H9 (cell line): ENCODE data around the gene VILL. TPM values are rescaled to one million over a fixed set of nuclear protein-coding genes. Genes with fewer than 3 reads are reported as not detected.

Experiments
- DNase-seq: peaks from one replicate; pipeline ENCODE4 v3.0.0-alpha.2; 2017
- H2AFZ ChIP-seq: one replicate; pipeline ENCODE4 v1.6.1; 2013; ENCODE audit warnings: mild to moderate bottlenecking, low read length, control low read depth, moderate library complexity
- H2AK5ac ChIP-seq: 2 replicates; pipeline ENCODE4 v1.6.1; 2013; ENCODE audit warnings: low read length, control low read depth, mixed read lengths; ENCODE audit not compliant: insufficient read length
- H2BK120ac ChIP-seq: one replicate; pipeline ENCODE4 v1.6.1; 2013; ENCODE audit warnings: low read depth, mild to moderate bottlenecking, low read length, control low read depth, inconsistent platforms; ENCODE audit not compliant: poor library complexity, severe bottlenecking
- H2BK12ac ChIP-seq: 2 replicates; pipeline ENCODE4 v1.6.1; 2013; ENCODE audit warnings: low read length, control low read depth, mixed read lengths, low read depth; ENCODE audit not compliant: insufficient read length
- H2BK15ac ChIP-seq: 2 replicates; pipeline ENCODE4 v1.6.1; 2013; ENCODE audit warnings: low read depth, low read length, control low read depth
- H2BK20ac ChIP-seq: one replicate; pipeline ENCODE4 v1.6.1; 2013; ENCODE audit warnings: low read depth, mild to moderate bottlenecking, low read length, control low read depth, inconsistent platforms; ENCODE audit not compliant: poor library complexity, severe bottlenecking
- H2BK5ac ChIP-seq: 2 replicates; pipeline ENCODE4 v1.6.1; 2013; ENCODE audit warnings: low read length, control low read depth, mixed read lengths; ENCODE audit not compliant: insufficient read length
- H3K14ac ChIP-seq: 2 replicates; pipeline ENCODE4 v1.6.1; 2013; ENCODE audit warnings: low read length, control low read depth; ENCODE audit not compliant: insufficient read depth
- H3K18ac ChIP-seq: 2 replicates; pipeline ENCODE4 v1.6.1; 2013; ENCODE audit warnings: low read depth, mild to moderate bottlenecking, mixed read lengths, low read length, control low read depth; ENCODE audit not compliant: insufficient read length
- H3K23ac ChIP-seq: 2 replicates; pipeline ENCODE4 v1.6.1; 2013; ENCODE audit warnings: low read length, control low read depth, mixed read lengths, low read depth; ENCODE audit not compliant: insufficient read length
- H3K23me2 ChIP-seq: 2 replicates; pipeline ENCODE4 v1.6.1; 2013; ENCODE audit warnings: low read depth, mild to moderate bottlenecking, mixed read lengths, low read length, control low read depth; ENCODE audit not compliant: insufficient read length, poor library complexity, severe bottlenecking
- H3K27ac ChIP-seq: 2 replicates; pipeline ENCODE4 v1.5.1; 2013; ENCODE audit warnings: low read length, control low read depth, mixed read lengths, low read depth; ENCODE audit not compliant: insufficient read length
- H3K27me3 ChIP-seq: 2 replicates; pipeline ENCODE4 v1.6.1; 2013; ENCODE audit warnings: low read length, control low read depth, inconsistent platforms; ENCODE audit not compliant: insufficient read depth
- H3K4ac ChIP-seq: 2 replicates; pipeline ENCODE4 v1.6.1; 2013; ENCODE audit warnings: low read depth, mild to moderate bottlenecking, control low read depth, inconsistent platforms, low read length, moderate library complexity
- H3K4me1 ChIP-seq: 2 replicates; pipeline ENCODE4 v1.6.1; 2013; ENCODE audit warnings: low read length, control low read depth, inconsistent platforms; ENCODE audit not compliant: insufficient read depth
- H3K4me2 ChIP-seq: 2 replicates; pipeline ENCODE4 v1.6.1; 2013; ENCODE audit warnings: low read length, control low read depth, mixed read lengths; ENCODE audit not compliant: insufficient read length, insufficient read depth
- H3K56ac ChIP-seq: 2 replicates; pipeline ENCODE4 v1.6.1; 2013; ENCODE audit warnings: low read depth, mild to moderate bottlenecking, mixed read lengths, low read length, control low read depth; ENCODE audit not compliant: insufficient read length
- H3K79me1 ChIP-seq: 2 replicates; pipeline ENCODE4 v1.6.1; 2013; ENCODE audit warnings: low read depth, mild to moderate bottlenecking, moderate library complexity, low read length, control low read depth, inconsistent platforms; ENCODE audit not compliant: insufficient read depth, poor library complexity, severe bottlenecking
- H3K79me2 ChIP-seq: 2 replicates; pipeline ENCODE4 v1.6.1; 2013; ENCODE audit warnings: low read length, control low read depth, inconsistent platforms; ENCODE audit not compliant: insufficient read depth
- H3K9ac ChIP-seq: 2 replicates; pipeline ENCODE4 v1.6.1; 2013; ENCODE audit warnings: low read length, control low read depth, mixed read lengths; ENCODE audit not compliant: insufficient read length; ENCODE audit errors: extremely low read depth
- H3K9me3 ChIP-seq: one replicate; pipeline ENCODE4 v1.6.1; 2013; ENCODE audit warnings: low read depth, low read length, inconsistent platforms; ENCODE audit not compliant: control insufficient read depth
- H3T11ph ChIP-seq: one replicate; pipeline ENCODE4 v1.6.1; 2013; ENCODE audit warnings: mild to moderate bottlenecking, low read length, control low read depth, inconsistent platforms
- H4K20me1 ChIP-seq: one replicate; pipeline ENCODE4 v1.6.1; 2013; ENCODE audit not compliant: control insufficient read depth, insufficient read length, insufficient read depth
- H4K5ac ChIP-seq: 2 replicates; pipeline ENCODE4 v1.6.1; 2013; ENCODE audit warnings: low read depth, mild to moderate bottlenecking, mixed read lengths, low read length, control low read depth; ENCODE audit not compliant: insufficient read length
- H4K8ac ChIP-seq: replicated peaks from 2 replicates; pipeline ENCODE4 v1.6.1; 2013; ENCODE audit warnings: low read length, control low read depth, mixed read lengths, low read depth; ENCODE audit not compliant: insufficient read length
- H4K91ac ChIP-seq: 2 replicates; pipeline ENCODE4 v1.6.1; 2013; ENCODE audit warnings: low read depth, mild to moderate bottlenecking, moderate library complexity, mixed read lengths, low read length, control low read depth; ENCODE audit not compliant: insufficient read length
- H3K27ac Mint-ChIP-seq, 3 experiments: 2 replicates in 2 of 3; 3 replicates in 1 of 3; pipeline ENCODE4 v1.8.0; 2020 to 2021; ENCODE audit warnings: mixed read lengths in 3 of 3, mild to moderate bottlenecking in 1 of 3, moderate library complexity in 1 of 3
- H3K27me3 Mint-ChIP-seq: 2 replicates; pipeline ENCODE4 v1.8.0; 2021; ENCODE audit warnings: low read depth, mild to moderate bottlenecking, moderate library complexity, mixed read lengths
- H3K36me3 Mint-ChIP-seq, 3 experiments: 2 replicates in 2 of 3; 3 replicates in 1 of 3; pipeline ENCODE4 v1.8.0; 2020 to 2021; ENCODE audit warnings: low read depth in 3 of 3, mixed read lengths in 3 of 3; ENCODE audit not compliant: insufficient read depth in 1 of 3
- H3K4me1 Mint-ChIP-seq, 2 experiments: 2 replicates each; pipeline ENCODE4 v1.8.0; 2020; ENCODE audit warnings: mixed read lengths in 2 of 2
- H3K4me3 Mint-ChIP-seq, 2 experiments: 2 replicates in 1 of 2; 3 replicates in 1 of 2; pipeline ENCODE4 v1.8.0; 2020 to 2021; ENCODE audit warnings: mild to moderate bottlenecking in 2 of 2, mixed read lengths in 2 of 2, moderate library complexity in 1 of 2
- H3K9me3 Mint-ChIP-seq, 2 experiments: 2 replicates in 1 of 2; 3 replicates in 1 of 2; pipeline ENCODE4 v1.8.0; 2020; ENCODE audit warnings: mild to moderate bottlenecking in 2 of 2, mixed read lengths in 2 of 2, moderate library complexity in 1 of 2
- WGBS: extraction: QIAGEN DNeasy Blood & Tissue Kit; methylation state at CpG from one replicate; pipeline ENCODE4 v1.1.7; 2013; ENCODE audit warnings: missing lambda C conversion rate, low lambda C conversion rate, mixed read lengths; ENCODE audit not compliant: insufficient read length; ENCODE audit errors: extremely low coverage; 5-methylcytosine and 5-hydroxymethylcytosine counted together
- total RNA-seq: library from RNA; stranded (reverse); gene quantifications from 2 replicates; pipeline ENCODE4 v1.2.1, GENCODE V29; 2021
- TF ChIP-seq, protein P1 (sequence below): fragments of 200-600 bp; sonication (generic); conservative IDR thresholded peaks from 3 replicates; pipeline ENCODE4 v1.8.0; 2021; ENCODE audit warnings: antibody characterized with exemption, mild to moderate bottlenecking

VILL gene
- total RNA-seq, 1 experiment from 2014 or later, result 3.2 TPM

DNA sequence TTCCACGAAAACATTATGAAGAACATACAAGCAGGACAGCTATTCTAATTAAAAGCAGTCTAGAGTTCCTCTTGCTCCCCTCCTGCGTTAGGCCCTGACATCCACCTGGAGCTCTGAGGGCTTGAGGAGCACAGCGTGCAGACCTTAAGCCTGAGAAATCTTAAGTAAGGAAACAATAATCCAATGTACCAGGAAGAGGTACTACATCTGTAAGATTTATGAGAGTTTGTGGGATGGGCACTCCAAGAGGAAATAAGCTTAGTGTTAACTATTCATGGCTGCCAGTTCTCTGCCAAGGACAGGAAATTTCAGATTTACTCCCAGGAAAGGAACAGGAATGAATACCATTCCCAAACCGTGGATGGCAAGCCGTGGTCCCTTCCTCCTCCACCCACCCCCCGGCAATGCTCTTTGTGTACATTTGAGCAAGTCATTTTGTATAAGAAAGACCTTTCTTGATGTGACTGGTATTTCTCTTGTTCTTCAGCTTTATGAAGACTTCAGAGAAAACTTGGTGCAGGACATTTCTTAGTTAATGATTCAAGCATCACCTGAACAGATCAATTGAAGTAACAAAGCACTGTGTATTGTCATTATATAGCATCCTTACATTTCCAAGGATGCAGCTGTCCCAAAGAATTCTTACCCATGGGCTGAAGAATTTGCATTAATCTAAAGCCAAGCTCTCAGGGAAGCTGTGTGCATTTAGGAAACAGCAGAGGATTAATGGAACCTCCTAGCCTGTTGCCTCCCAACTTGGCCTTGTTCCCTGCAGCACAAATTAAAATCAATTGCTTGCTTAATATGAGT is 28.8 kb upstream of the VILL start:
- WGBS, result no CpG with 5 or more reads among the region's 6 CpGs
- H3K4me1 ChIP-seq, result peaks cover 19% of the 10 kb centered on the region
- peak overlapping the region; percentile 7 for H3K4me2 ChIP-seq

More for the DNA sequence above, 28.8 kb upstream of the VILL start:
- no peaks in the 10 kb centered on the region for H3K79me1 ChIP-seq
- H3K23ac ChIP-seq, result no peak overlapping the region
- H3K9ac ChIP-seq, result no peak overlapping the region
- H3K36me3 Mint-ChIP-seq, result peaks cover 0 to 8% (median 2%) of the 10 kb centered on the region in 3 experiments; a peak in 4 of 7 replicates
- H3K79me2 ChIP-seq, result no peaks in the 10 kb centered on the region
- H3K23me2 ChIP-seq, result no peaks in the 10 kb centered on the region
- no peak overlapping the region for H3K14ac ChIP-seq
- no peaks in the 10 kb centered on the region for H4K20me1 ChIP-seq
- H4K91ac ChIP-seq, result no peak overlapping the region
- no peak overlapping the region for H2BK120ac ChIP-seq
- no peaks in the 10 kb centered on the region for H3K27me3 ChIP-seq
- peak overlapping the region; percentile 53 to 96 (median 93) for H3K27ac Mint-ChIP-seq
- no peaks in the 10 kb centered on the region for H3K27me3 Mint-ChIP-seq
- no peak overlapping the region for H2BK20ac ChIP-seq
- no peak overlapping the region for H4K8ac ChIP-seq
- H3K9me3 Mint-ChIP-seq, result no peaks in the 10 kb centered on the region
- H2AFZ ChIP-seq, result no peak overlapping the region
- peaks cover 30 to 31% of the 10 kb centered on the region in 2 experiments for H3K4me1 Mint-ChIP-seq
- H3K4me3 Mint-ChIP-seq, result peak overlapping the region in 1 of 2 experiments; percentile 17; a peak in 2 of 5 replicates
- no peak overlapping the region for H2BK5ac ChIP-seq
- H3K18ac ChIP-seq, result no peak overlapping the region
- H3K9me3 ChIP-seq, result no peaks in the 10 kb centered on the region
- H3K4ac ChIP-seq, result no peak overlapping the region
- H3K56ac ChIP-seq, result no peak overlapping the region
- no peak overlapping the region for H2AK5ac ChIP-seq
- no peak overlapping the region for H4K5ac ChIP-seq
- no peak overlapping the region for H2BK15ac ChIP-seq
- no peak overlapping the region for H2BK12ac ChIP-seq
- H3K27ac ChIP-seq, result peak overlapping the region; percentile 76
- DNase-seq, result no peak
- H3T11ph ChIP-seq, result no peak overlapping the region
- TF ChIP-seq, protein P1, sequence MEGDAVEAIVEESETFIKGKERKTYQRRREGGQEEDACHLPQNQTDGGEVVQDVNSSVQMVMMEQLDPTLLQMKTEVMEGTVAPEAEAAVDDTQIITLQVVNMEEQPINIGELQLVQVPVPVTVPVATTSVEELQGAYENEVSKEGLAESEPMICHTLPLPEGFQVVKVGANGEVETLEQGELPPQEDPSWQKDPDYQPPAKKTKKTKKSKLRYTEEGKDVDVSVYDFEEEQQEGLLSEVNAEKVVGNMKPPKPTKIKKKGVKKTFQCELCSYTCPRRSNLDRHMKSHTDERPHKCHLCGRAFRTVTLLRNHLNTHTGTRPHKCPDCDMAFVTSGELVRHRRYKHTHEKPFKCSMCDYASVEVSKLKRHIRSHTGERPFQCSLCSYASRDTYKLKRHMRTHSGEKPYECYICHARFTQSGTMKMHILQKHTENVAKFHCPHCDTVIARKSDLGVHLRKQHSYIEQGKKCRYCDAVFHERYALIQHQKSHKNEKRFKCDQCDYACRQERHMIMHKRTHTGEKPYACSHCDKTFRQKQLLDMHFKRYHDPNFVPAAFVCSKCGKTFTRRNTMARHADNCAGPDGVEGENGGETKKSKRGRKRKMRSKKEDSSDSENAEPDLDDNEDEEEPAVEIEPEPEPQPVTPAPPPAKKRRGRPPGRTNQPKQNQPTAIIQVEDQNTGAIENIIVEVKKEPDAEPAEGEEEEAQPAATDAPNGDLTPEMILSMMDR, result no peak
